ENCODE measurements around the gene ANKRD66. TPM values are rescaled to one million over a fixed set of nuclear protein-coding genes. Genes with fewer than 3 reads are reported as not detected.
"Not testable (repeated sequence)": the region's sequence is repeated elsewhere in the genome, so short reads cannot be mapped to it uniquely, and the experiment has no call there.

Gene ANKRD66
- total RNA-seq, 4 donors from 2014 or later: 2.3 TPM; not detected in 3

DNA sequence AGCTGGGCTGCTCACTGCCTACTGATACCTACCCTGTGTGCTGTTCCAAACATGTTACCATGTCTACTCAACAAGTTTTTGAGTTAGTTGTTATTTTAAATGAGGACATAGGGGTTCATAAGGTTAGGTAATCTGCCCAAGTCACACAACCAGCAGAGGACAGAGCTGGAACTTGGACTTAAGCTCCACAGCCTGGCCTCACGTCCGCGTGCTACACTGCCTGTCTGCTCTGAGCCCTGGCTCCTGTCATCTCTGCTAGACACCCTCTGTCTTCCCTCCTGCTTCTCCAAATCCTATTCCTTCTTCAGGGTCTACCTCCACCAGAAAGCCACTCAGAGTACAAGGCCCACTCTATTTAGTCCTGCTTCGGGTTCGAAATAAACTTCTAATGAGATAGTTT lies 18.2 kb downstream of the ANKRD66 start:
- no peaks in the 10 kb centered on the region for H3K9me3 ChIP-seq
- no peak overlapping the region for H3K4me3 ChIP-seq
- DNase-seq: no peak
- no peak overlapping the region for H3K27ac ChIP-seq
- H3K36me3 ChIP-seq: no peaks in the 10 kb centered on the region
- H3K4me1 ChIP-seq: no peaks in the 10 kb centered on the region
- no peaks in the 10 kb centered on the region for H3K27me3 ChIP-seq
- intact Hi-C loops (cut with DNase I; ENCODE audit: low total_unique reads): no loop called here
- no peak for TF ChIP-seq POLR2A (IDR thresholded peaks at IDR 0.05)
- TF ChIP-seq, protein P1, sequence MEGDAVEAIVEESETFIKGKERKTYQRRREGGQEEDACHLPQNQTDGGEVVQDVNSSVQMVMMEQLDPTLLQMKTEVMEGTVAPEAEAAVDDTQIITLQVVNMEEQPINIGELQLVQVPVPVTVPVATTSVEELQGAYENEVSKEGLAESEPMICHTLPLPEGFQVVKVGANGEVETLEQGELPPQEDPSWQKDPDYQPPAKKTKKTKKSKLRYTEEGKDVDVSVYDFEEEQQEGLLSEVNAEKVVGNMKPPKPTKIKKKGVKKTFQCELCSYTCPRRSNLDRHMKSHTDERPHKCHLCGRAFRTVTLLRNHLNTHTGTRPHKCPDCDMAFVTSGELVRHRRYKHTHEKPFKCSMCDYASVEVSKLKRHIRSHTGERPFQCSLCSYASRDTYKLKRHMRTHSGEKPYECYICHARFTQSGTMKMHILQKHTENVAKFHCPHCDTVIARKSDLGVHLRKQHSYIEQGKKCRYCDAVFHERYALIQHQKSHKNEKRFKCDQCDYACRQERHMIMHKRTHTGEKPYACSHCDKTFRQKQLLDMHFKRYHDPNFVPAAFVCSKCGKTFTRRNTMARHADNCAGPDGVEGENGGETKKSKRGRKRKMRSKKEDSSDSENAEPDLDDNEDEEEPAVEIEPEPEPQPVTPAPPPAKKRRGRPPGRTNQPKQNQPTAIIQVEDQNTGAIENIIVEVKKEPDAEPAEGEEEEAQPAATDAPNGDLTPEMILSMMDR (IDR thresholded peaks at IDR 0.05): no peak

DNA sequence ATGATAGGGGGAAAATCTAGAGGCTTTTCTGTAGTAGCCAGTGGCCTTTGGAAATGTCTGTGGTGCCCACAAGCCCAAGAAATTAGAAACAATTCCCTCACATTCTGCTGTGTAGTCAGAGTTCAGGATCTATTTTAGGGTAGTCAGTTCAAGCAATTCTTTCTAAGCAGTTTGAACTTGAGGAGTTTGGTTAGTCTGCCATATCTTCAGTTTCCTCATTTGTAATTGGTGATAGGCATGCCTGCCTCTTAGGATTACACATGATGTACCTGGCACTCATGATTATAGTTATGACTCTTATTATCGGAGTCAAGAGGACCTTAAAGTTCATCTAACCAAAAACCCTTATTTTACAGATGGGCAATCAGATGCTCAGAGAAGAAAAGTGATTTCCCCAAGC lies 25.3 kb downstream of the ANKRD66 start:
- intact Hi-C loops (cut with DNase I; ENCODE audit: low total_unique reads): no loop called here
- Histone ChIP-seq H3K4me1 (no peaks in the 10 kb centered on the region), H3K27me3 (no peaks in the 10 kb centered on the region), H3K4me3 (no peak overlapping the region), H3K9me3 (no peaks in the 10 kb centered on the region), H3K36me3 (no peaks in the 10 kb centered on the region), H3K27ac (no peak overlapping the region)
- no peak for DNase-seq
- TF ChIP-seq, protein P1 (IDR thresholded peaks at IDR 0.05): no peak
- no peak for TF ChIP-seq POLR2A (IDR thresholded peaks at IDR 0.05)

DNA sequence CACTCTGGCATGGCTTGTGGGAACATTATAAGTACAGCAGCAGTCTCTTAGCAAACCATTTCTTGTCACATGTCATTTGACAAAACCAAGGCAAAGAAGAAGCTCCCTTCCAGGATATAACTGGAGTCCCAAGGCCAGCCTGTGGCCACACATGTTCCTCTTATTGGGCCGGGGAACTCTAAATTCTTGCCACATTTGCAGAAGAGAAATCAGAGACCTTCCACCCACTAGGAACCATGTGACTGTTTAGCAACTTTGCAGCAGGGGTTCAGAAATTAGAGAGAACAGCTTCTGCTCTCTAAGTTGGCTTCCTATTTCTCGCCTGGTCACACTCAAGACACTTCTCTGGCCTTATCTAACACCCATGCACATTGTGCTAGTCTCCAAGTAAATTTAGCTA lies 26.0 kb downstream of the ANKRD66 start:
- H3K4me1 ChIP-seq: no peaks in the 10 kb centered on the region
- TF ChIP-seq POLR2A (IDR thresholded peaks at IDR 0.05): no peak
- TF ChIP-seq, protein P1 (IDR thresholded peaks at IDR 0.05): no peak
- intact Hi-C loops (cut with DNase I; ENCODE audit: low total_unique reads): no loop called here
- no peak overlapping the region for H3K27ac ChIP-seq
- DNase-seq: no peak
- no peaks in the 10 kb centered on the region for H3K27me3 ChIP-seq
- H3K36me3 ChIP-seq: no peaks in the 10 kb centered on the region
- H3K9me3 ChIP-seq: no peaks in the 10 kb centered on the region
- H3K4me3 ChIP-seq: no peak overlapping the region

DNA sequence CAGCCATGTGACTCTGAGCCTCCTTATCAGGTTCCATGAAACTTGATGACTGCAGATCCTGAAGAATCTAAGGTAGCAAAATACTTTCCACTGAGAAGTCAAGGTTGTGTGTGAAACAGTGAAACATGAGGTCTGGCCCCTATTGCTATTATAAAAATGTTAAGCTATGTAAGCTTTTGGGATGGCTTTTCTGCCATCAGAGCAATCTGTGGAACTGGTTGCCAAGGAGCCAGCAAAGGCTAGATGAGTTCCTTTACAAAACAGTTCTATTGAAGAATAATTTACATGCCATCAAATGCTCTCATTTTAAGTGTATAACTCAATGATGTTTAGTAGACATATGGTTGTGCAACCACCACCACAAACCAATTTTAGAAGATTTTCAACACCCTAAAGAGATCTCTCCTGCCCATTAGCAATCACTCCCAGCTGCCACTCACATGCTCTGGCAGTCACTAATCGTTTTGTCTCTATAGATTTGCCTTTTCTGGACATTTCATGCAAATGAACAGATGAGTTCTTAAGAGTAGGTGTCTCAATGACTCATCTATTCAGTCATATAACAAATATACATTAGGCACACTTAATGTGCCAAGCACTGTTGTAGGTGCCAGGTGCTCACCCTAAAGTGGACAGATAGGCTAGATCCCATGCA lies 26.6 kb downstream of the ANKRD66 start:
- Histone ChIP-seq H3K4me1 (no peaks in the 10 kb centered on the region), H3K27me3 (no peaks in the 10 kb centered on the region), H3K27ac (no peak overlapping the region), H3K36me3 (no peaks in the 10 kb centered on the region), H3K4me3 (no peak overlapping the region), H3K9me3 (no peaks in the 10 kb centered on the region)
- no peak for TF ChIP-seq POLR2A (IDR thresholded peaks at IDR 0.05)
- TF ChIP-seq, protein P1 (IDR thresholded peaks at IDR 0.05): no peak
- intact Hi-C loops (cut with DNase I; ENCODE audit: low total_unique reads): no loop called here
- no peak for DNase-seq

DNA sequence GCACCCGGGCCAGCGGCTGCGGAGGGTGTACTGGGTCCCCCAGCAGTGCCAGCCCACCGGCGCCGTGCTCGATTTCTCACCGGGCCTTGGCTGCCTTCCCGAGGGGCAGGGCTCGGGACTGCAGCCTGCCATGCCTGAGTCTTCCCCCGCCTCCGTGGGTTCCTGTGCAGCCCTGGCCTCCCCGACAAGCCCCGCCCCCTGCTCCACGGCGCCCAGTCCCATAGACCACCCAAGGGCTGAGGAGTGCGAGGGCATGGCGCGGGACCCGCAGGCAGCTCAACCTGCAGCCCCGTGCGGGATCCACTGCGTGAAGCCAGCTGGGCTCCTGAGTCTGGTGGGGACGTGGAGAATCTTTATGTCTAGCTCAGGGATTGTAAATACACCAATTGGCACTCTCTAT lies 28.0 kb downstream of the ANKRD66 start:
- H3K27me3 ChIP-seq; H3K27ac ChIP-seq; H3K36me3 ChIP-seq; H3K4me3 ChIP-seq; intact Hi-C loops (cut with DNase I; ENCODE audit: low total_unique reads); H3K9me3 ChIP-seq; DNase-seq; H3K4me1 ChIP-seq: not testable (repeated sequence)

Data from uterus (tissue), 4 donors.